Measurements from ENCODE around the gene SPATA33. TPM values are rescaled to one million over a fixed set of nuclear protein-coding genes. Genes with fewer than 3 reads are reported as not detected.
"Not testable (repeated sequence)": the region's sequence is repeated elsewhere in the genome, so short reads cannot be mapped to it uniquely, and the experiment has no call there.

SPATA33 gene
- total RNA-seq, 2 experiments from 2014 or later = 4.4 to 7.1 TPM

- Histone ChIP-seq H3K27me3 (ENCODE audit: control insufficient read depth in 1 of 2, insufficient read depth in 2 of 2, low read length in 2 of 2) (no peaks in the 10 kb centered on the region), H3K36me3 (ENCODE audit: insufficient read depth, low read length) (no peaks in the 10 kb centered on the region), H3K9me3 (ENCODE audit: control insufficient read depth in 1 of 2, insufficient read depth in 1 of 2, low read length in 2 of 2) (no peaks in the 10 kb centered on the region), H3K27ac (ENCODE audit: low read depth in 1 of 2, low read length in 2 of 2) (no peak overlapping the region), H3K4me1 (ENCODE audit: insufficient read depth, low read length) (peaks cover 5% of the 10 kb centered on the region), H3K4me3 (ENCODE audit: low read length) (no peak overlapping the region)
- intact Hi-C loops (cut with DNase I, micrococcal nuclease) = no loop called here
- H3K9me3 Mint-ChIP-seq = no peaks in the 10 kb centered on the region
- peaks cover 6% of the 10 kb centered on the region for H3K4me1 Mint-ChIP-seq (ENCODE audit: low read depth)
- POLR2A ChIA-PET = interaction anchor here (1.0 to 1.5 kb wide), 2 partner anchors 18 to 55 kb away, joined by 3 to 4 read pairs; partner anchors contain the start of gene CDK10
- H3K27me3 Mint-ChIP-seq = no peaks in the 10 kb centered on the region
- TF ChIP-seq CTCF (IDR thresholded peaks at IDR 0.05) = no peak
- no peak overlapping the region for H3K27ac Mint-ChIP-seq
- no peak for DNase-seq
- no peak for ATAC-seq (ENCODE audit: poor library complexity)
- peak overlapping the region; percentile 45 for H3K4me3 Mint-ChIP-seq
- no peaks in the 10 kb centered on the region for H3K36me3 Mint-ChIP-seq (ENCODE audit: low read depth)
- CTCF ChIA-PET = no interaction called here
Observed at GRCh38 chr16:89668790-89669158, 11.1 kb downstream of the SPATA33 start.

DNA sequence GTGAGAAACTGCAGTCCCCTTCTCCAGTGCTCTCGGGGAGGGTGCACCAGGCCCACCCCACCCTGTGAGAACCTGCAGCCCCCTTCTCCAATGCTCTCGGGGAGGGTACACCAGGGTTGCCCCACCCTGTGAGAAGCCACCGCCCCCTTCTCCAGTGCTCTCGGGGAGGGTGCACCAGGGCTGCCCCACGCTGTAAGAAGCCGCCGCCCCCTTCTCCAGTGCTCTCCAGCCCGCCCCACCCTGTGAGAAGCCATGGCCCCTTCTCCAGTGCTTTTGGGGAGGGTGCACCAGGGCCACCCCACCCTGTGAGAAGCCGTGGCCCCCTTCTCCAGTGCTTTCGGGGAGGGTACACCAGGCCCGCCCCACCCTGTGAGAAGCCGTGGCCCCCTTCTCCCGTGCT is 12.1 kb downstream of the SPATA33 start:
- Mint-ChIP-seq H3K36me3 (ENCODE audit: low read depth) (no peaks in the 10 kb centered on the region), H3K4me3 (no peak overlapping the region), H3K27me3 (no peaks in the 10 kb centered on the region), H3K9me3 (no peaks in the 10 kb centered on the region), H3K27ac (no peak overlapping the region), H3K4me1 (ENCODE audit: low read depth) (peaks cover 6% of the 10 kb centered on the region)
- ChIA-PET POLR2A (no interaction called here), CTCF (no interaction called here)
- Histone ChIP-seq H3K27me3 (ENCODE audit: control insufficient read depth in 1 of 2, insufficient read depth in 2 of 2, low read length in 2 of 2) (no peaks in the 10 kb centered on the region), H3K36me3 (ENCODE audit: insufficient read depth, low read length) (no peaks in the 10 kb centered on the region), H3K4me3 (ENCODE audit: low read length) (no peak overlapping the region), H3K9me3 (ENCODE audit: control insufficient read depth in 1 of 2, insufficient read depth in 1 of 2, low read length in 2 of 2) (no peaks in the 10 kb centered on the region), H3K27ac (ENCODE audit: low read depth in 1 of 2, low read length in 2 of 2) (no peak overlapping the region), H3K4me1 (ENCODE audit: insufficient read depth, low read length) (peaks cover 5% of the 10 kb centered on the region)
- intact Hi-C loops (cut with DNase I, micrococcal nuclease) = no loop called here
- TF ChIP-seq CTCF (IDR thresholded peaks at IDR 0.05) = no peak
- no peak for DNase-seq
- no peak for ATAC-seq (ENCODE audit: poor library complexity)

DNA sequence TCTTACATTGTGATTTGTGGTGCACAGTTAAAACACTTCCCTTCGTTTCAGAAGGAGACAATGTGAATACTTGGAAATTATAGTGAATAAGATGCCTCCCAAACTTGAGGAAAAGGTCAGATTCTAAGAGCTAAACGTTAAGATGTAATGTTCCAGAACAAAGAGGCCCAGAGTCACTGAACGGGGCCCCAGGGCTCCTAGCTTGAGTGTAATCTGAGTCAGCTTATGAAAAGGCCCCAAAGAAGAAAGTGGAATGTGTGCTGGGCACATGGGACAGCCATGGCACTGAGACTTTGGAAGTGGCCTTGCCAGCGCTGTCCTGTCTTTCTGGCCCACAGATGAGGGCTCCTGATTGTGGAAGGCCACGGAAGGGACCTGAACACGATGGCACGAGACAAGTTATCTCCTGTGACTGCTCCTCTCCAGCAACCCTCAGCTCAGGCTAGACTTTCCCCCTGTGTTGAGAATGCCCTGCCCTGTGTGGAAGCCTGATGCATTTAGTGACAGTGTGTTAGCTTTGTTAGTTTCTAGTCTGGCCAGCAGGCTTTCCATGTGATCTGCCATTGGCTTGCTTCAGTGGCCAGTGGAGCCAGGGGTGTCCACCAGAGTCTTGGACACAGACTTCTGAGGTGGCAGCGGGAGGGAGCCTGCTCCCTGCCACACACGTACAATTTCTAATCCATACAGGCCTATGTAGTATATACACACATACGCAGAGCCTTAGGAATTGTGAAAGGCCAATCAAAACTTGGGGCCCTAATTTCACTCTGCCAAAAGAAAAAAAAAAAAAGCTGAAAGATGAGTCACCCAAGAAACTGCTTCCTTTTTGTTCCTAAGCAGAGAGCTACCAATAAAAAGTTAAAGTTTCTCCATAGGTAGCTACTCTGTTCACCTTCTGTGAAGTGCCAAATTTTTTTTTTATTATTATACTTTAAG is 13.1 kb downstream of the SPATA33 start:
- POLR2A ChIA-PET = no interaction called here
- no peaks in the 10 kb centered on the region for H3K27me3 Mint-ChIP-seq
- no peak for ATAC-seq (ENCODE audit: poor library complexity)

GRCh38 chr16:89671565-89671964 is 13.9 kb downstream of the SPATA33 start:
- H3K9me3 ChIP-seq (ENCODE audit: control insufficient read depth in 1 of 2, insufficient read depth in 1 of 2, low read length in 2 of 2); H3K27me3 Mint-ChIP-seq; H3K36me3 ChIP-seq (ENCODE audit: insufficient read depth, low read length); DNase-seq; H3K36me3 Mint-ChIP-seq (ENCODE audit: low read depth); CTCF ChIA-PET; intact Hi-C loops (cut with DNase I, micrococcal nuclease); H3K4me3 ChIP-seq (ENCODE audit: low read length); H3K27me3 ChIP-seq (ENCODE audit: control insufficient read depth in 1 of 2, insufficient read depth in 2 of 2, low read length in 2 of 2); H3K27ac Mint-ChIP-seq; ATAC-seq (ENCODE audit: poor library complexity); H3K27ac ChIP-seq (ENCODE audit: low read depth in 1 of 2, low read length in 2 of 2); H3K9me3 Mint-ChIP-seq; POLR2A ChIA-PET; H3K4me1 Mint-ChIP-seq (ENCODE audit: low read depth); H3K4me3 Mint-ChIP-seq; H3K4me1 ChIP-seq (ENCODE audit: insufficient read depth, low read length): not testable (repeated sequence)

More for the DNA sequence above, 13.1 kb downstream of the SPATA33 start:
- Mint-ChIP-seq H3K9me3 (no peaks in the 10 kb centered on the region), H3K27ac (no peak overlapping the region), H3K4me3 (no peak overlapping the region), H3K36me3 (ENCODE audit: low read depth) (no peaks in the 10 kb centered on the region), H3K4me1 (ENCODE audit: low read depth) (peaks cover 6% of the 10 kb centered on the region)
- no peaks in the 10 kb centered on the region for H3K27me3 ChIP-seq (ENCODE audit: control insufficient read depth in 1 of 2, insufficient read depth in 2 of 2, low read length in 2 of 2)
- no peak overlapping the region for H3K27ac ChIP-seq (ENCODE audit: low read depth in 1 of 2, low read length in 2 of 2)
- TF ChIP-seq CTCF (IDR thresholded peaks at IDR 0.05) = no peak
- CTCF ChIA-PET = no interaction called here
- peaks cover 5% of the 10 kb centered on the region for H3K4me1 ChIP-seq (ENCODE audit: insufficient read depth, low read length)
- intact Hi-C loops (cut with DNase I, micrococcal nuclease) = no loop called here
- H3K36me3 ChIP-seq (ENCODE audit: insufficient read depth, low read length) = no peaks in the 10 kb centered on the region
- DNase-seq = no peak
- no peaks in the 10 kb centered on the region for H3K9me3 ChIP-seq (ENCODE audit: control insufficient read depth in 1 of 2, insufficient read depth in 1 of 2, low read length in 2 of 2)
- H3K4me3 ChIP-seq (ENCODE audit: low read length) = no peak overlapping the region
